ENCODE results near the gene PLEKHA7.

- TF ChIP-seq CTCF (IDR thresholded peaks at IDR 0.05), result no peak
- no peak for TF ChIP-seq POLR2AphosphoS5 (IDR thresholded peaks at IDR 0.05; ENCODE audit: insufficient read depth in 1 of 2, low read depth in 1 of 2)
- TF ChIP-seq POLR2A (IDR thresholded peaks at IDR 0.05), result no peak
Observed at GRCh38 chr11:16987205-16987568, 27.0 kb downstream of the PLEKHA7 start.

Measured in vagina (tissue), 2 donors.